Left lobe of liver (tissue), 2 donors: ENCODE measurements around the gene HCFC1. TPM values are rescaled to one million over a fixed set of nuclear protein-coding genes. Genes with fewer than 3 reads are reported as not detected.

ENCODE experiments used
- ATAC-seq: fragments of 200-7000 bp; cut with Tn5 transposase; one replicate; pipeline ENCODE4 v1.9.1; 2020; ENCODE audit warnings: mild to moderate bottlenecking, moderate library complexity
- DNase-seq: peaks from one replicate; pipeline ENCODE4 v3.0.0-alpha.2; 2020; ENCODE audit warnings: low spot score
- total RNA-seq: library from RNA; stranded (reverse); gene quantifications from one replicate; pipeline ENCODE4 v1.2.1, GENCODE V29; 2021
- donor health status: DM: no; HTN: no; CAD: no; lungs with moderate emphysema.
- donor health status: DM: no; HTN: yes; CAD: no.

HCFC1 gene
- total RNA-seq, 1 donor from 2014 or later, result 17.2 TPM

- ATAC-seq (no peak), DNase-seq (no peak)
Measured at GRCh38 chrX:153944800-153945150, 26.8 kb downstream of the HCFC1 start.

DNA sequence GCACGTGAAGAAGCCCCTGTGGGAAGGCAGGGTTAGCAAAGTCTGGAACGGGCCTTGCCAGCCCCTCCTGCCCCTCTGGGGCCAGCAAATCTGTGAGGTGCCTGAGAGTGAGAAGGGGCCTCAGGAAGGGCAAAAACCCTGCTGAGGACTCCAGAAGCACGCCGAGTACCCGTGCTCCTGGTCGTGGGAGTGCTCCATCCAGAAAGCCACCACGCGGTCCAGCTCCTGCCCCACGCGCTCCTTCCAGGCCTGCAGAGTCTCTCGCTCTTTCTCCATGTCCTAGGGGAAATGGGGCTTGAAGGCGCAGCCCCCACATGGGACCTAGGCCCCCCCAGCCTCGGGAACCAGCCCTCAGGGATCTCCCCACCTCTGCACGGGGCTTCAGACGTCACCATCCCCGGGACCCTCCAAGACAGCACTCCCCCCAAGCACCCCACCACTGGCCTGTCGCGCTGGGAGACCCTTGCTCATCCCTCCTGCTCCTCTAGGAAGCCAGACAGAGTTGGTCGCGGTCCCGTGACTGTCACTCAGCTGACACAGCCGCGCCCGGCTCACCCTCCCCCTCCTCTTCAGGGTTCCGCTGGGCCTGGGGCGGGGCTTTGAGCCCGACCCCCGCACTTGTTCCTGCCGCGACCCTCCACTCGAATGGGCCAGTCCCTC is 27.3 kb downstream of the HCFC1 start, which contains the start of gene RENBP:
Gene RENBP (minus strand): TSS at position 504 of the 660 bp plus-strand sequence. CDS start 33 bp downstream, at position 471.
- DNase-seq (no peak), ATAC-seq (peak; percentile 31)

DNA sequence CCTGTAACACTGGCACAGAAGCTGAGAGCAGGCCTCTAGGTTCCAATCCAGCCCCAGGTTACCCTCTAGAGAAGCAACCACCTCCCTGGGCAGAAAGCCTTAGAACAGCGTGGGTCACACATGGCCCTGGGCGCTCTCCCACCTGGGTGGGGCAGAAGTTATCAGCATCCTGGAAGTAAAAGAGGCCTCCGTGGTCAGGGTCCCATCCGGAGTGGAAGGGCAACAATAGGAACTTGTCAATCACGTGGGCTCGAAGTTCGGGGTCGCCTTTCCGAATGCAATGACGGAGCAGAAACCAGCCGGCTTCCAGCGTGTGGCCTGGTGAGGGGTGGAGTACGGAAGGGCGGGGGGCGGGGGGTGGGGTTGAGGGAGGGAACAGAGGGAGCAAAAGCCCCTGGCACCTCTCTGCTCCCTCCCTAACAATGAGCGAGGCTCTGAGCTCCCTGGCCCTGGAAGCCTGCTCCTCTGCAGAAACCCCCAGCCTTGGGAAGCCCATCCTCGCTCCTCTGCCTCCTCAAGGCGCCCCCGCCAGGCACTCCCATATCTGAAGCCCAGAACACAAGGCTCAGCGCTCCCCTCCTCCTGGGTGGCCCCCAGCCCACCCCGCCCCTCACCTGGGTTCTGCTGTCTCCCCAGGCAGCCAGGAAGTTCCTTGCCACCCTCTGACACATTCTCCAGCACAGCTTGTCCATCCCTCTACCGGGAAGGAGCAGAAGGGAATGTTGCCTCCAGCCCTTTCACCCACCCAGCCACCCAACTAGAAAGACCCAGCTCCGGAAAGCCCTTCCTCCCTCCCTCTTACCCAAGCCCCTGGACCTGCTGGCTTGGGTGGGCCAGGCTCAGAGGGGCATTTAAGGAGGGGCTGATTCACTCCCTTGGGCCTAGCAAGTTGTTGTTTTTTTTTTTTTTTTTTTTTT is 30.0 kb downstream of the HCFC1 start:
- no peak for DNase-seq

GRCh38 chrX:153939573-153939972 is 32.0 kb downstream of the HCFC1 start:
- ATAC-seq (no peak), DNase-seq (no peak)

More for the DNA sequence above, 30.0 kb downstream of the HCFC1 start:
- no peak for ATAC-seq

GRCh38 chrX:153938226-153938786 is 33.3 kb downstream of the HCFC1 start:
- ATAC-seq, result no peak
- no peak for DNase-seq

DNA sequence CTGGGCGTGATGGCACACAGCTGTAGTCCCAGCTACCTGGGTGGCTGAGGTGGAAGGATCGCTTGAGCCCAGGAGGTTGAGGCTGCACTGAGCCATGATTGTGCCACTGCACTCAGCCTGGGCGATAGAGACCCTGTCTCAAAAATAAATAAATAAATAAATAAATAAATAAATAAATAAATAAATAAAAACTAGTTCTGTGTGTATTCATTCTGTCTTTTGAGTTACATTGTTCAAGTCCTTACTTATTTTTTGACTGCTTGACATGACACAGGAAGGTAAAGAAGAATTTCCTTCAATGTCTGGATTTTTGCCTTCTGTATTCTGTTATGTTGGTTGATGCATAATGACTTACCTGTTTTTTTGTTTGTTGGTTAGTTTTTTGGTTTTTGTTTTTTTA is 34.6 kb downstream of the HCFC1 start:
- no peak for DNase-seq
- ATAC-seq, result no peak

GRCh38 chrX:153935326-153935851 is 36.2 kb downstream of the HCFC1 start:
- ATAC-seq (peak; percentile 51), DNase-seq (no peak)

DNA sequence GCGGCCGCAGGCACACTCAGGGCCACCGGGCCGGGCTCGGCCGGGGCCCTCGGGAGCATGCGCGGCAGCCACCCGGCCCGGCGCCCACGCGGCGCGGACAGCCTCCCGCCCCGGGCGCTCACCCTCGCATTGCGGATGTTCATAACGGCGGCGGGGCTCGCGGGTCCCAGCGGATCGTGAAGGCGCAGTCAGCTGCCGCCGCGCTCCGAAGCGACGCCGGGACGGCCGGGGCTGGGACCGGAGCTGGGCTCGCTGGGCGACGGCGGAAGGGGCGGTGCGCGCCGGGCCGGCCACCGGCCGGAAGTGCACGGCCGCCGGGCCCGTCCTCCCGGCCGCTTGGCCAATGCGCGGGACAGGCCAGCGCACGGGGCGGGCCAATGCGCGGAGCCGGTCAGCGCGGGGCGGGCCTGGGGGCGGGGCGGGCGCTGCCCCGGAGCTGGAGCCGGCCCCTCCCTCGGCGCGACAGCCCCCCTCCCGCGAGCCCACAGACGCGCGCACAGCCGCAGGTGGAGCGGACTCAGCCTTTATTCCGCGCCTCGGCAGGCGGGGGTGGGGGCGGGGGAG is 36.8 kb downstream of the HCFC1 start, which contains the start of gene NAA10:
Gene NAA10 (minus strand): TSS at position 276 of the 564 bp plus-strand sequence. CDS start 133 bp downstream, at position 143.
- DNase-seq (peak; percentile 76), ATAC-seq (peak; percentile 97)

GRCh38 chrX:153934148-153934761 is 37.4 kb downstream of the HCFC1 start:
- DNase-seq, result no peak

GRCh38 chrX:153933748-153934147 is 37.9 kb downstream of the HCFC1 start:
- ATAC-seq, result no peak
- no peak for DNase-seq

More at GRCh38 chrX:153934148-153934761, 37.4 kb downstream of the HCFC1 start:
- ATAC-seq, result peak; percentile 3

GRCh38 chrX:153932220-153932915 is 39.2 kb downstream of the HCFC1 start:
- DNase-seq, result no peak
- no peak for ATAC-seq

- DNase-seq, result no peak
- no peak for ATAC-seq
Measured at GRCh38 chrX:153931748-153932147, 39.9 kb downstream of the HCFC1 start.

GRCh38 chrX:153931151-153931550 is 40.5 kb downstream of the HCFC1 start:
- ATAC-seq (no peak), DNase-seq (no peak)

GRCh38 chrX:153930011-153930910 is 41.4 kb downstream of the HCFC1 start:
- DNase-seq (no peak), ATAC-seq (no peak)

GRCh38 chrX:153929576-153929975 is 42.0 kb downstream of the HCFC1 start:
- ATAC-seq, result no peak
- no peak for DNase-seq

DNA sequence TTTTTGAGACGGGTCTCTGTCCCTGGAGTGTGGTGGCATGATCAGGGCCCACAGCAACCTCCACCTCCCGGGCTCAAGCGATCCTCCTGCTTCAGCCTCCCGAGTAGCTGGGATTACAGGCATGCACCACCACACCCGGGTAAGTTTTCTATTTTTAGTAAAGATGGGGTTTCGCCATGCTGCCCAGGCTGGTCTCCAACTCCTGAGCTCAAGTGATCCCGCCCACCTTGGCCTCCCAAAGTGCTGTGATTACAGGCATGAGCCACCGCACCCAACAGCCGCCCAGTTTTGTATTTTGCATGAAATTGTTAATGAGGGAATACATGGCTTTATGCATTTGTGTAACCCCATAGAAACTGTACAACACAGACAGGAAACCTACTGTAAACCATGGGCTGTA is 42.8 kb downstream of the HCFC1 start:
- DNase-seq (no peak), ATAC-seq (no peak)

GRCh38 chrX:153927922-153928760 is 43.5 kb downstream of the HCFC1 start:
- peak; percentile 95 for DNase-seq
- ATAC-seq, result peak; percentile 89

DNA sequence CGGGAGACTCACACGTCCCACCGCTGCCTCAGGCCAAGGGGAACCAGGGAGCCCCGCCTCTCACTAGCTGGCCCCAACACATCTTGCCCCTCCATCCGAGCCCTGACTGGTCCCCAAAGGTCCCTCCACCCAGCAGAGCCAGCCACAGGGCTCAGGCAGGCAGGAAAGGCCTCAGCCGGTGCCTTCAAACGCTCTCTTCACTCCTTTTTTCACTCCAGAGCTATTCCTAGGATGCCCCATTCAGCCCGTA is 44.0 kb downstream of the HCFC1 start:
- ATAC-seq, result no peak
- no peak for DNase-seq
